HT-29 (cell line): ENCODE data around the gene COX4I2. TPM values are rescaled to one million over a fixed set of nuclear protein-coding genes. Genes with fewer than 3 reads are reported as not detected.
"Not testable (repeated sequence)": the region's sequence is repeated elsewhere in the genome, so short reads cannot be mapped to it uniquely, and the experiment has no call there.

Source experiments
- DNase-seq: peaks from one replicate; pipeline ENCODE4 v3.0.0-alpha.2; 2015; ENCODE audit warnings: low spot score
- total RNA-seq: library from RNA; depleted of rRNA; stranded (reverse); fragments of >200 nt; shearing (Covaris generic); gene quantifications from 2 replicates; pipeline ENCODE4 v1.2.3, GENCODE V29; 2014

COX4I2 gene
- total RNA-seq, 1 experiment from 2014 or later = not detected

DNA sequence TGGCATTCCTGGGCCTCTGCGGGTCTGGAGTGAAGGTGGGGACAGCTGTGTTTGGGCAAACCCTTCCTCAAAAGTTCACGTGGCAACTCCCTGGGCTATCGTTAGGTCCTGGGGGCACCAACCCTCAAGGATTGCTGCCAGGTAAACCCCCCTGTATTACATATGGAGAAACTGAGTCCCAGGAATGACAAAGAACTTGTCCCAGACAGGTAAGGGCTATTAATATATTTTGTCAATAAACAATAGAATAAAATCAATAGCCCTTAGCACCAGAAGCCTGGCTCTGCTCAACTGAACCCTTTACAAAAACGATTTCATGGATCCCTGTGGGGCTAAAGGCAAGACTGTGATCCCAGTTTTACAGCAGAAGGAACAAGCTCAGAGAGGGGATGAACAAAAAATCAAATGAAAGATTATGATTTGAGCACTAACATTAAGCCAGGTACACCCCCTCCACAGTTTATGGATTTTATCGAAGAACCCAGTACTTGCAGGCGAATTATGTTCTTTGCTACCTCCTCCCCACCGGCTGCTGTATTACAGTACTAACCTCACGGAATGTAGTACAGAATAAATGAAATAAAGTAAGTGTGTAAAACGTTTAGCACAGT lies 30.0 kb upstream of the COX4I2 start:
- peak; percentile 85 for DNase-seq

DNA sequence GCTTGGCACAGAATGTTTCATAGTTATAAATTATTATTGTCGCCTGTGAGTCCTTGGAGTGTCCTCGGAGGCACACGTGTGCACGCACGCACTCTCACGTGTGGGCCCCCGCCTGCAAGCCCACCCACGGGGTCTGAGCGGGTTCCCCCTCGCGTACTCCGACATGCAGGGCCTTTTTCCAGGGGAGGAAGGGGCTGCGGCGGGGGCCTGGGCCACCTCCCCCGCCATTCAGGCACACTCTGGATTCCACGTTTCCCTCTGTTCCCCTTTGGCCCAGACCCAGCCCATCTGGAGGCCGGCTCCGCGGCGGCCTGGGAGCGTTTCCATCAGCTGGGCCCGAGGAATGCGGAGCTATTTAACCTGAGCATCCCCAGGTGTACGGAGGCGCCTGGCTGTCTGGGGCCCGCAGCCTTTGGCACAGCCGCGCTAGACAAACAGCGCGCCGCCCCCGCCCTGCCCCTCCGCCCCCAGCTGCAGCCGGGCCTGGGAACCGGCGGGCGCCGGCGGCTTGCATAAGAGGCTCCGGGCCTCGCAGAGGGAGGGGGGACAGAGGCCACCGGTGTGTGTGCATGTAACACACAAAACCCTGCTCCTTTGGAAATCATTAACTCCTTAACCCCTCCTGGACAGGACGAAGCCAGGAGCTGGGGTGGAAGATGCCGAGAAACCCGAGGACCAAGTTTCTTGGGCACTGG lies 29.3 kb upstream of the COX4I2 start:
- DNase-seq = peak; percentile 99

DNA sequence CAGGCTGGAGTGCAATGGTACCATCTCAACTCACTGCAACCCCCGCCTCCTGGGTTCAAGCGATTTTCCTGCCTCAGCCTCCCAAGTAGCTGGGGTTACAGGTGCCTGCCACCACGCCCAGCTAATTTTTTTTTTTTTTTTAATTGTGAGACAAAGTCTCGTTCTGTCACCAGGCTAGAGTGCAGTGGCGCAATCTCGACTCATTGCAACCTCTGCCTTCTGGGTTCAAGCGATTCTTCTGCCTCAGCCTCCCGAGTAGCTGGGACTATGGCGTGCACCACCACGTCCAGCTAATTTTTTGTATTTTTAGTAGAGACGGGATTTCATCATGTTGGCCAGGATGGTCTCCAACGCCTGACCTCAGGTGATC lies 25.5 kb upstream of the COX4I2 start:
- DNase-seq = not testable (repeated sequence)

DNA sequence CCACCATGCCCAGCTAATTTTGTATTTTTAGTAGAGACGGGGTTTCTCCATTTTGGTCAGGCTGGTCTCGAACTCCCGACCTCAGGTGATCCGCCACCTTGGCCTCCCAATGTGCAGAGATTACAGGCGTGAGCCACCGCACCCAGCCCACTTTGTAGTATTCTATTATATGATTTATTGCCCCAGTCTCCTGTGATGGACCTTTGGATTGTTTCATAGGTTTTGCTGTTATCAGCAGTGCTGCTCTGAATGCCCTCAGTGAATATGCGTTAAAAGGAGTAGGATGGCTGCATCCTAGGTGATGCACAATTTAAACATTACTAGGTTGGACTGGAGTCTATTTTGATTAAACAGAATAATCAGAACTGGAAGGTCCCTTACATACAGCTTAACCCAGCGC lies 22.3 kb upstream of the COX4I2 start:
- no peak for DNase-seq

DNA sequence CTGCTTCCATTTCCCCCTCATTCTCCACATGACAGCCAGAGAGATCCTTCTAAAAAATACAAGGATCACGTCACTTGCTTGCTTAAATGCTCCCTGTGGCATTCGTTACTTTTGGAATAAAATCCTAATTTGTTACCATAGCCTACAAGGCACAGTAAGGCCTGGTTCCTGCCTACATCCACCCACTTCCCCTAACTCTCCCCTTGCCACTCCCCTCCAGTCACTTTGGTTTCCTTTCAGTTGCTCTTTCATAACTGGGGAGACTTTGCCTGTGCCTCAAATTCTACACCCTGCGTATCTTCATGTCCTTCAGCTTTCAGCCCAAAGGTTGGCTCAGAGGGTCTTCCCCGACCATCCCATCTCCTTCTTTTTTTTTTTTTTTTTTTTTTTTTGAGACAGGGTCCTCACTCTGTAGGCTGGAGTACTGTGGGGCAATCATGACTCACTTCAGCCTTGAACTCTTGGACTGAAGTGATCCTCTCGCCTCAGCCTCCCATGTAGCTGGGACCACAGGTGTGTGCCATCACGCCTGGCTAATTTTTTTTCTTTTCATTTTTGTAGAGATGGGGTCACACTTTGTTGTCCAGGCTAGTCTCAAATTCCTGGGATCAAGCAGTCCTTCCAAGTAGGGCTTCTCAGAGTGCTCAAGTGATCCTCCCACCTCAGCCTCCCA lies 20.1 kb upstream of the COX4I2 start:
- no peak for DNase-seq

DNA sequence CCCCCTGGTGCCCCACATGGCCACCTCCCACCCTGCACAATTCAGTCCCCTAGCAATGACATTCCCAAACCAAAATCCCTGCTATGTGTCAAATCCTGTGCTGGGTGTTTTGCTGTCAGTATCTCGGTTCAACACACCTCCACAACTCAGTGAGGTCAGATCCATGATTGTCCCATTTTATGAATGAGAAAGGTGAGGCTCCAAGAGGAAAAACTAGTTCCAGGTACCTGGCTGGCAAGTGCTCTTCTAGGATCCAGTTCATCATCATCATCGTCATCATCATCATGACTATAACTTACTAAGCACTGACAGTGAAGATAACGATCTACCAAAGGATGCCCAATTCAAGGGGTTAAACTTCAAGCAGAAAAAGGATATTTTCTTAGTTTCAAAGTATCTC lies 17.5 kb upstream of the COX4I2 start:
- DNase-seq = no peak

DNA sequence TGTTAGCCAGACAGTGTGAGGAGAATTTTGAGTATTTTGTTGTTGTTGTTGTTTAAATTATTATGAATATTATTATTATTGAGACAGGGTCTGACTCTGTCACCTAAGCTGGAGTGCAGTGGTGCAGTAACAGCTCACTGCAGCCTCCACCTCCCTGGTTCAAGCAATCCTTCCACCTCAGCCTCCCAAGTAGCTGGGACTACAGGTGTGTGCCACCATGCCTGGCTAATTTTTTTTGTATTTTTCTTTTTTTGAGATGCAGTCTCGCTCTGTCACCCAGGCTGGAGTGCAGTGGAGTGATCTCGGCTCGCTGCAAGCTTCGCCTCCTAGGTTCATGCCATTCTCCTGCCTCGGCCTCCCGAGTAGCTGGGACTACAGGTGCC lies 14.6 kb upstream of the COX4I2 start:
- not testable (repeated sequence) for DNase-seq

DNA sequence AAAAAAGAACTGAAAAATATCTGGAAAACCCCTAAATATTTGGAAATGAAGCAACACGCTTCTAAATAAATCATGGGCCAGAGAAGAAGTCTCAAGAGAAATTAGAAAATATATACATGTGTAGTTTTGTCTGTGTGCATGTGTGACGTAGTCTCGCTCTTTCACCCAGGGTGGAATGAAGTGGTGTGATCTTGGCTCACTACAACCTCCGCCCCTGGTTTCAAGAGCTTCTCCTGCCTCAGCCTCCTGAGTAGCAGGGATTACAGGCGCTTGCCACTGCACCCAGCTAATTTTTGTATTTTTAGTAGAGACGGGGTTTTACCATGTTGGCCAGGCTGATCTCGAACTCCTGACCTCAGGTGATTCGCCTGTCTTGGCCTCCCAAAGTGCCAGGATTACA lies 11.2 kb upstream of the COX4I2 start:
- DNase-seq = not testable (repeated sequence)

DNA sequence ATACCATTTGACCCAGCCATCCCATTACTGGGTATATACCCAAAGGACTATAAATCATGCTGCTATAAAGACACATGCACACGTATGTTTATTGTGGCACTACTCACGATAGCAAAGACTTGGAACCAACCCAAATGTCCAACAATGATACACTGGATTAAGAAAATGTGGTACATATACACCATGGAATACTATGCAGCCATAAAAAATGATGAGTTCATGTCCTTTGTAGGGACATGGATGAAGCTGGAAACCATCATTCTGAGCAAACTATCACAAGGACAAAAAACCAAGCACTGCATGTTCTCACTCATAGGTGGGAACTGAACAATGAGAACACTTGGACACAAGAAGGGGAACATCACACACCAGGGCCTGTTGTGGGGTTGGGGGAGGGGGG lies 9.7 kb upstream of the COX4I2 start:
- not testable (repeated sequence) for DNase-seq

DNA sequence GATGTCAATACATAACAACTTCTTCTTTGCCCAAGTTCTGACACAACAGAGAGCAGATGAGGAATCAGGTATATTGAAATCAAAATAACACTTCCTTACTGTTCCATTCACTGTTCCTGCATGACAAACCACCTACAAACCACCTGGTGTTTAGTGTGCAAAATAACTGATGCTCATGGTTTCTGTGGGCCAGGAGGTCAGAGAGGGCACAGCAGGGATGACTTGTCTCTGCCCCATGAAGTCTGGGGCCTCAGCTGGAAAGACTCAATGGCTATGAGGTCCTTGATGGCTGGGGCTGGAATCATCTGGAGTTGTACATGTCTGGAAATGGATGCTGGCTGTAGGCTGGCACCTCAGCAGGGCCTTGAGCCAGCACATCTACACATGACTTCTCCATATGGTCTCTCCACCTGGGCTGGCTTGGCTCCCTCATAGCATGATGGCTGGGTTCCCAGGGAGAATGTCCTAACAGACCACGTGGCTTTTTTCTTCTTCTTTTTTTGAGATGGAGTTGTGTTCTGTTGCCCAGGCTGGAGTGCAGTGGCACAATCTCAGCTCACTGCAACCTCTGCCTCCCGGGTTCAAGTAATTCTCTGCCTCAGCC lies 7.4 kb upstream of the COX4I2 start:
- no peak for DNase-seq

DNA sequence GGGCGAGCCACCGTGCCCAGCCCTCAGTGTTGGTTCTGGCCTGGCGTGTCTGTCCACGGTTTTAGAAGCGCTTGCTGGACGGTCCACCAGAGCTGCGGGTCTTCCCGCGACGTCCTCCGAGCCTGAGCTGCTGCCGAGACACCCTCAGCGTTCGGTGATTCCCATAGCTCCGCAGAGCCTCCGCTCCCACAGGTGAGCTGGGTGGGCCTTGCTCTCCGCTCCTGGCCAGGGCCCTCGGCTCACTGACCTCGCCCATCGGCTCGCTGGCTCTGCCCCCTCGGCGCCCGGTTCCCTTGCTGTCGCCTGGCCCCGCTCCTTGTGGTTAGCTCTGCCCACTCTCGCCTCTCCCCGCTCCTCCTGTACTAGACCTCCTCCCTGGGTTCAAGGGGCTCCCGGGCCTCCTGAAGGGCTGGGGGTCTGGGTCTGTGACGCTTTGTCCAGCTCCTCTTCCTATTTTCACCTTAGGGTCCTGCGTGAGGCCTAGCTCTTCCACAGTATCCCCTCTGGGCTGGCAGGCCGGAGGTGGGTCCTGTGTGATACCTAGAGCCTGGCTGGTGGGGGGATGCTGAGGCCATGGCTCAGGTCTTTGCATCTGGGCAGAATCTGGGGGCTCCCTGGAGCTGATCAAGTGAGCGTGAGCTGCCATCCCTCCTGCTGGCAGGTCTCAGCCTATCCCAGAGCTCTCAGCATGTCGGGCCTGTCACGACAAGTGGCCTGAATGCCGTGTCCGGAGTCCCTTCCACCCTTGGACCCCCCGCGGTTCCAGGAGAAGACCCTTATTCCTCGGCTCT lies 5.0 kb upstream of the COX4I2 start:
- DNase-seq = no peak

DNA sequence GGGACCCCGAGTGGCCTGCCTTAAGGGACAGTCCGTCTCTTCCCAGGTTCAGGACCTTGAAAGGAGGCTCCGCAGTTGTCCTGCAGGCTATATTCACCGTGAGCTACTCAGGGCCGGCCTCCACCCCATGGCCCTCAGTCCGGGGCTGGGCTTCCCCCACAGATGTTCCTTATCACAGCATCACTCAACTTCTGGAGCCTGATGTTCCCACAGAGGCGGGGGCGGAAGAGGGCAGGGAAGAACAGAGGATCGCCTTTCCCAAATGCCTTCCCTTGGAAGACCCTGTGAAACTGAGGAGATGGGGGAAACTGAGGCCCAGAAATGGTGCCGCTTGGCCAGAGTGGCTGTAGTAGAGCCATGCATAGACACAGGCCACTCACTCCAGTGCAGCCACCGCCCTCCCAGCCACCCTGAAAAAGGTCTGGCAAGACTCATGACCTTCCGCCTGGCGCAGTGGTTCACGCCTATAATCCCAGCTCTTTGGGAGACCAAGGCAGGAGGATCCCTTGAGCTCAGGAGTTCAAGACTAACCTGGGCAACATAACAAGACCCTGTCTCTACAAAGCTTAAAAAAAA lies 4.3 kb upstream of the COX4I2 start:
- no peak for DNase-seq

DNA sequence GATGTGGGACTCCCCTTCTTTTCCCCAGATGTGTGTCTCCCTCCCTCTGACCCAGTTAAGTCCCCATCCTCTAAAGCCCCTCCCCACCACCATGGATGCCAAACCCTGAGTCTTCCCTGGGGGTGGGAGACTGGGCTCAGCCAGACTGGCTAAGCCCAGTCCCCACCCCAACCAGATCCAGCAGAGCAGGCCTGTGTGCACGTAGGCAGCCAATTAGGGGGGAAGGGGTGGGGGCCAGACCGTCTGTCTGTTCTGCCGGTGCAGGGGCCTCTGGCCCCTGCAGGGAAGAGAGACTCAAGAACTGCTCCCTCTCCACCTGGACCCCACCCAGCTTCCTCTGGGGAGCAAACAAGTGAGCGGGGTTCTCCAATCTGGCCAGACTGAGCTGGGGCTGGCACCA lies 605 bp downstream of the COX4I2 start:
- DNase-seq = no peak

DNA sequence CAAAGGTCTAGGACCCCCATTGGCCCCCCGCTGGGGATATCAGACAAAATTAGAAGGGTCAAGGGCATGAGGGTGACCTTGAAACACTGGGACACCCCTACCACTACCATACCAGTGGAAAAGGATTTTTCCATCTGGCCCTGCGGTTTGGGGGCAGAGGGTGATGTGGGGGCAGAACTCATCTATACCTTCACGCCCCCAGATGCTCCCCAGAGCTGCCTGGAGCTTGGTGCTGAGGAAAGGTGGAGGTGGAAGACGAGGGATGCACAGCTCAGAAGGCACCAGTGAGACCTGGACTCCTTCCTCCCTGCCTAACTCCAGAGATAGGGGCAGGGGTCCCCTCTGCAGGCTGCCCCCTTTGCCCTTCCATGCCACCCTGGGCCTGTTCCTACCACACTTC lies 1.1 kb downstream of the COX4I2 start:
- no peak for DNase-seq

DNA sequence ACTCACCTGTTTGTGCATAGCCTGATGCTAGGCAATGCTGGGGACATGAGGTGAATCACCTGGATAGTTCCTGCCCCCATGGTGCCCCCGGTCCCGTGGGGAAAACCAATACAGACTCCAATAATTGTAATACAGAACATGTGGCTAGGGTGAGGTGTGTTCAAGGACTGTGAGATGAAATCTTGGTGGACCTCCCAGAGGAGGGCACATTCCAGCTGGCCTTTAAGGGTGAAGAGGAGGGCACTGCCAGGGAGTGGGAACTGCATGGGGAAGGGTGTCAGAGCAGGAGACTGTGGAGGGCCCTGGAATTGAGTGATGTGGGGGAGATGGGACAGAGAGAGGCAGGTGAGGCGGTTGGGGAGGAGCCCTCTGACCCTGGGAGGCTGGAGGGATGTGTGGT lies 2.5 kb downstream of the COX4I2 start:
- no peak for DNase-seq

DNA sequence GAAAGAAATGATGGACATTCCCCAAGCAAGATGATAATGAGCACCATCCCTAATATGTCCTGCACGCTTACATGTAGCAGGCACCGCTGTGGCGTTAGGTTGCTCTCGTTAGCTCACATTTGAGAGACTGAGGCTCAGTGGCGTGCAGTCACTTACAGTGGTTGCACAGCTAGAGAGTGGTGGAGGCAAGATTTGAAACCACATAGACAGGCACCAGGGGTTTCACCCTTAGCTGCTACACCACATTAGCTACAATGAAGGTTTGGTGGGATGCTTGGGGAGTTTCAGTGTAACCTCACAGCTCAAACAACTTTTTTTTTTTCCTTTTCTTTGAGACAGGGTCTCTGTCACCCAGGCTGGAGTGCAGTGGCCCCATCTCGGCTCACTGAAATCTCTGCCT lies 3.7 kb downstream of the COX4I2 start:
- DNase-seq = no peak

DNA sequence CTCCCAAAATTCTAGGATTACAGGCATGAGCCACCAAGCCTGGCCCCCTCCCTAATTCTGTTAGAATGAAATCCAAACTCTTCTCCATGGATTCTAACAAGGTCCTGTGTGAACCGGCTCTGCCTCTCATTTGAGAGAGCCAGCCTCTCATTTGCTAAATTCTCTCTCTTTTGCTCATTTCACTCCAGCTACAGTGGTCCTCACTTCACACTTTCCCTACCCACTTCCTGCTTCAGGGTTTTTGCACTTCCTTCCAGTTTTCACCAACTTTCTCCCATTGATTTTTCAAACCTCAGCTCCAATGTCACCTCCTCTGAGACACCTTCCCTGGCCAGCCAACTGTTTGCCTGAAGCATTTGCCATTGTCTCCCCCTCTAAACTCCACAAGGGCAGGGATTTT lies 5.1 kb downstream of the COX4I2 start:
- DNase-seq = no peak

DNA sequence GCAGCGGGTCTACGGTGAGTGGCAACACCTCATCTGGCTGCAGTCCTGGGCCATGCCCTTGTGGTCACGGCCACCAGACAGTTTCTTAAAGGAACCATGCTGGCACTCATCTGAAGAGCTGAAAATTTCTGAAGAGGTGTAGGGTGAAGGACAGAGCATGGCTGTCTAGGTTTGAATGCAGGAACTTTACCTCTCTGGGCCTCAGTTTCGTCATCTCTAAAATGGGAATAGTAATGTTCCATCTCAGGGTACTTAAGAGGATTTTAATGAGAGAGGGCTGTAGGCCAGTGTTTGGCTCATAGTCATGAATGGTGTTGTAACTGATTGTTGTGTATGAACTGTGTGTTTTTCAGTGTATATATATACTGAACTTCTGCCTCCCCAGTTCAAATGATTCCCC lies 5.8 kb downstream of the COX4I2 start:
- DNase-seq = no peak

DNA sequence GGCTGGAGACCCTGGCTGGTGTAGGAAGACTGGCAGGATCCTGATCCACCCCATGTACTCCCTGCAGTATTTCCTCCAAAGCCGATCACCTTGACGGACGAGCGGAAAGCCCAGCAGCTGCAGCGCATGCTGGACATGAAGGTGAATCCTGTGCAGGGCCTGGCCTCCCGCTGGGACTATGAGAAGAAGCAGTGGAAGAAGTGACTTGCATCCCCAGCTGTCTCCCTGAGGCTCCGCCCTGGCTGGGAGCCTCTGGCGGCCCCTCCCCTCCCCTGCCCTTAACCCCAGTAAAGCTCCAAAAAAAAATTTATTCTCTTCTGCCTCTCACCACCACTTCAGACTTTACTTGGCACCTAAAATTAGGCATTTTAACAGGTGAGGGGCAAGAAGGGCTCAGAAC lies 7.0 kb downstream of the COX4I2 start:
- DNase-seq = no peak

DNA sequence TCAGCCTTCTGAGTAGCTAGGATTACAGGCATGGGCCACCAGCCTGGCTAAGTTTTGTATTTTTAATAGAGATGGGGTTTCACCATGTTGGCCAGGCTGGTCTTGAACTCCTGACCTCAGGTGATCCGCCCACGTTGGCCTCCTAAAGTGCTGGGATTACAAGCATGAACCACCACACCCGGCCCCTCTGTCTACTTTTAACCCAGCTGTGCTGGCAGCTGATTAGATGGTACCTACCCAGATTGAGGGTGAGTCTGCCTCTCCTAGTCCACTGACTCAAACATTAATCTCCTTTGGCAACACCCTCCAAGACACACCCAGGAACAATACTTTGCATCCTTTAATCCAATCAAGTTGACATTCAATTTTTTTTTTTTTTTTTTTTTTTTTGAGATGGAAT lies 10.4 kb downstream of the COX4I2 start:
- not testable (repeated sequence) for DNase-seq

DNA sequence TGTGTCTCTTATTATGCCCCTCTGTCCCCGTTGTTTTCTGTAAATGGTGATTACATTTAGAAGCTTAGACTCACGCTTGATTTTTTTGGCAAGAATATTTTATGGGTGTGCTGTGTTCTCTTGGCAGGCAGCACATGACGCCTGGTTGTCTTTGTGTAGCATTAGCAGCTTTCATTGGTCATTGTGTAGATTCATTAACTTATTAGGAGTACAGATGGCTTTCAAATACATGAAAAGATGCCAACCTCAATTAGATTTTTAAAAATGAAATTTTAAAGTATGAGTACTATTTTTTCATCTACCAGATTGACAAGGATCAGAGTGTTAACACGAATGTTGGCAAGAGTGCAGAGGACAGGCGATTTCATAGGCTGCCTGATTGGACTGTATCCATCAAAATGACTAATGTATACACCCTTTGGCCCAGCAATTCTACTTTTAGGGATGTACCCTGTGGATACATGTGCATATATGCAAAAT lies 15.2 kb downstream of the COX4I2 start:
- no peak for DNase-seq
